ENCODE measurements around the gene TRIM62. TPM values are rescaled to one million over a fixed set of nuclear protein-coding genes. Genes with fewer than 3 reads are reported as not detected.
"Not testable (repeated sequence)": the region's sequence is repeated elsewhere in the genome, so short reads cannot be mapped to it uniquely, and the experiment has no call there.

Gene TRIM62
- total RNA-seq, 2 donors from 2014 or later, result 29.4 to 32.7 TPM

DNA sequence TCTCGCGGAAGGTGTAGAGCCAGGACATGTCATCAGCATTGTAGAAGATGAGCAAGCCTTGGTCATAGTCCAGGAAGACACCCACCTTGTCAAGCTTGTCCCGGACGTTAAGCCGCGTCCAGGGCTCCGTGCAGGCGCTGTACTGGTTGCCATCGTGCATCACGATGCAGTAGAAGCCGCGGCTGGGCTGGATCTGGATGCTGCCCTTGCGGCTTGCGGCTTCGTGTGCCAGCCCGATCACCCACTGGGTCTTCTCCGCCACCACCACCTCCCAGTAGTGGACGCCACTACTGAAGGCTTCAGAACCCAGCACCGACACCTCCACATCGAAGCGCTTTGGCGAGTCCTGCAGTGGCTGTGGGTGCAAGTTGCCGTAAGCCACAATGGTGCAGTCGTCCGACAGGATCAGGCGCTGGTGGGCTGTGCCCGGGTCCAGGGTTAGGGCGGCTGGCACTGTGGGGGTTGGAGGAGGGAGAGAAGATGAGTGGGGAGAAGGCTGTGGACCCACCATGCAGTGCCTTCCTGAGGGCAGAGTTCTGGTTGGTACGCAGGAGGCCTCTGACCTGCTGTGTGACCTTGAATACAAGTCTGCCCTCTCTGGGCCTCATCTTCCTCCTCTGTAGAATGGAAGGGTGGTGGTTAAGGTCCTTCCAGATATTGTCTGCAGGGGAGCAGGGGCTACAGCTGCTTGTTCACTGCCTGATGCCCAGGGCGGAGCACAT lies 34.4 kb downstream of the TRIM62 start:
- Mint-ChIP-seq H3K27me3 (no peaks in the 10 kb centered on the region), H3K27ac (peak overlapping the region; percentile 14), H3K4me1 (peaks cover 6% of the 10 kb centered on the region), H3K4me3 (no peak overlapping the region), H3K36me3 (ENCODE audit: low read depth) (peaks cover 3% of the 10 kb centered on the region)
- ATAC-seq (no peak), DNase-seq (no peak)
- H3K9me3 ChIP-seq (ENCODE audit: control insufficient read depth, low read length, poor library complexity, severe bottlenecking), result no peaks in the 10 kb centered on the region

DNA sequence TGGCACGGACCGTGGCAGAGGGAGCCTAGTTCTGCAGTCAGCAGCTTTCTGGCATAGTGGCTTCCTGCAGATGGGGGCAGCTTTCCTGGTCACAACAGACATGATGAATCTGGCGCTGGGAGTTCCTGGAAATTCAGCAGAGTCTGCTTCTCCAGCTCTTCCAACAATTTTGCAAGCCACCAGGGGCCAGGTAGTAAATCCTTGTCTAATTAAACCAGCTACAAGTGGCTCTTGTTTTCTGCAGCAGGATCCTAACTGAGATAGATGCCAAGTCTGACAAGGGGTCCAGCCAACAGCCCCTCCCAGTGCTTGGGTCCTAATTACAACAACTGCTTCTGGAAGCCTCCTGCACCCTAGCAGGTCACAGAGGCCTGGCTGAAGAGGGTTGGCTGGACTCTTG lies 35.8 kb downstream of the TRIM62 start:
- peaks cover 14% of the 10 kb centered on the region for H3K4me1 Mint-ChIP-seq
- peaks cover 3% of the 10 kb centered on the region for H3K36me3 Mint-ChIP-seq (ENCODE audit: low read depth)
- H3K4me3 Mint-ChIP-seq, result no peak overlapping the region
- DNase-seq (no peak), ATAC-seq (no peak)
- peak overlapping the region; percentile 51 for H3K27ac Mint-ChIP-seq
- no peaks in the 10 kb centered on the region for H3K27me3 Mint-ChIP-seq
- H3K9me3 ChIP-seq (ENCODE audit: control insufficient read depth, low read length, poor library complexity, severe bottlenecking), result no peaks in the 10 kb centered on the region

DNA sequence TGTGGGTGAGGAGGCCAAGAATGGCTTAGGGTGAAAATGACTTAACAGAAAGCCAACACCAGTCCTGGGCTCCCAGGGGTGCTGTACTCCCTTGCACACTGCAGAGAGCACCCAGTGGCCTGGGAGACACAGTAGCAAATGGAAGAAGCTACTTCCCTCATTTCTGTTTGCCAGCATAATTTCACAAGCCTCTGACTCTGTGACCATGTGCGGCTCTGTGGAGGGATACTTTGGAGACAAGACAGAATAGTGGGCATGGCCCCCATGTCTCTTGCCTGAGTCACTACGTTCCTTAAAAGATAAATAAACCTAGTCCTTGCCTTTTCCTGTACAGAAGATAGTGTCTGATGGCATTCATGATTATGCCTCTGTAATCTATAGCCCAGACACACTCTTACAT lies 38.1 kb downstream of the TRIM62 start:
- no peak for ATAC-seq
- Mint-ChIP-seq H3K4me3 (no peak overlapping the region), H3K36me3 (ENCODE audit: low read depth) (peaks cover 3% of the 10 kb centered on the region), H3K4me1 (peaks cover 16% of the 10 kb centered on the region), H3K27ac (peak overlapping the region; percentile 51), H3K27me3 (no peaks in the 10 kb centered on the region)
- DNase-seq, result no peak
- H3K9me3 ChIP-seq (ENCODE audit: control insufficient read depth, low read length, poor library complexity, severe bottlenecking), result no peaks in the 10 kb centered on the region

- DNase-seq (no peak), ATAC-seq (no peak)
- Mint-ChIP-seq H3K4me3 (no peak overlapping the region), H3K27me3 (no peaks in the 10 kb centered on the region), H3K36me3 (ENCODE audit: low read depth) (peaks cover 3% of the 10 kb centered on the region), H3K27ac (no peak overlapping the region), H3K4me1 (peaks cover 16% of the 10 kb centered on the region)
- H3K9me3 ChIP-seq (ENCODE audit: control insufficient read depth, low read length, poor library complexity, severe bottlenecking), result no peaks in the 10 kb centered on the region
Observed at GRCh38 chr1:33143176-33143575, 38.7 kb downstream of the TRIM62 start.

GRCh38 chr1:33142483-33143064 lies 39.3 kb downstream of the TRIM62 start:
- Mint-ChIP-seq H3K4me1 (peaks cover 18% of the 10 kb centered on the region), H3K27me3 (no peaks in the 10 kb centered on the region), H3K4me3 (no peak overlapping the region), H3K36me3 (ENCODE audit: low read depth) (peaks cover 3% of the 10 kb centered on the region), H3K27ac (peak overlapping the region; percentile 37)
- no peaks in the 10 kb centered on the region for H3K9me3 ChIP-seq (ENCODE audit: control insufficient read depth, low read length, poor library complexity, severe bottlenecking)
- ATAC-seq (no peak), DNase-seq (no peak)

- H3K9me3 ChIP-seq (ENCODE audit: control insufficient read depth, low read length, poor library complexity, severe bottlenecking), result no peaks in the 10 kb centered on the region
- no peak for DNase-seq
- Mint-ChIP-seq H3K4me1 (peaks cover 18% of the 10 kb centered on the region), H3K4me3 (no peak overlapping the region), H3K27ac (peak overlapping the region; percentile 37), H3K36me3 (ENCODE audit: low read depth) (peaks cover 3% of the 10 kb centered on the region), H3K27me3 (no peaks in the 10 kb centered on the region)
- ATAC-seq, result no peak
Observed at GRCh38 chr1:33141781-33142180, 40.1 kb downstream of the TRIM62 start.

DNA sequence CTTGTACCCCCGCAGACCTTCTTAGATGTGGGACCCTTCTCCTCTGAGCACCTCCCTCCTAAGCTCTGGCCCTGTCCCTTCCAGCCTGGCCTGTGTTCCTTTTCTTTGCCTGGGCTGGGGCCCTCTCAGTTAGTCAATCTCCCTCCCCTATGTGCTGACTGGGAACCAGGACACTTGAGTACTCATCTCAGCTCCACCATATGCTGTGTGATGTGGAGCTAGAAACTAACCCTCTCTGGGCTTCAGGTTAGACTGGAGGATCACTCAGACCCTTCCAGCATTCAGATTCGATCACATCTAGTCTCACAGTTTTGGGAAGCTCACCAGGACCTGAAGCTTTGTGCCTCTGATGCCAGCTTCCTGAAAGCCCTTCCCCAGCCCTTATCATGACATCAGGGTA lies 40.6 kb downstream of the TRIM62 start:
- Mint-ChIP-seq H3K4me1 (peaks cover 17% of the 10 kb centered on the region), H3K27ac (peak overlapping the region; percentile 56), H3K27me3 (no peaks in the 10 kb centered on the region), H3K36me3 (ENCODE audit: low read depth) (no peaks in the 10 kb centered on the region), H3K4me3 (peak overlapping the region; percentile 25)
- DNase-seq (no peak), ATAC-seq (no peak)
- H3K9me3 ChIP-seq (ENCODE audit: control insufficient read depth, low read length, poor library complexity, severe bottlenecking), result no peaks in the 10 kb centered on the region

DNA sequence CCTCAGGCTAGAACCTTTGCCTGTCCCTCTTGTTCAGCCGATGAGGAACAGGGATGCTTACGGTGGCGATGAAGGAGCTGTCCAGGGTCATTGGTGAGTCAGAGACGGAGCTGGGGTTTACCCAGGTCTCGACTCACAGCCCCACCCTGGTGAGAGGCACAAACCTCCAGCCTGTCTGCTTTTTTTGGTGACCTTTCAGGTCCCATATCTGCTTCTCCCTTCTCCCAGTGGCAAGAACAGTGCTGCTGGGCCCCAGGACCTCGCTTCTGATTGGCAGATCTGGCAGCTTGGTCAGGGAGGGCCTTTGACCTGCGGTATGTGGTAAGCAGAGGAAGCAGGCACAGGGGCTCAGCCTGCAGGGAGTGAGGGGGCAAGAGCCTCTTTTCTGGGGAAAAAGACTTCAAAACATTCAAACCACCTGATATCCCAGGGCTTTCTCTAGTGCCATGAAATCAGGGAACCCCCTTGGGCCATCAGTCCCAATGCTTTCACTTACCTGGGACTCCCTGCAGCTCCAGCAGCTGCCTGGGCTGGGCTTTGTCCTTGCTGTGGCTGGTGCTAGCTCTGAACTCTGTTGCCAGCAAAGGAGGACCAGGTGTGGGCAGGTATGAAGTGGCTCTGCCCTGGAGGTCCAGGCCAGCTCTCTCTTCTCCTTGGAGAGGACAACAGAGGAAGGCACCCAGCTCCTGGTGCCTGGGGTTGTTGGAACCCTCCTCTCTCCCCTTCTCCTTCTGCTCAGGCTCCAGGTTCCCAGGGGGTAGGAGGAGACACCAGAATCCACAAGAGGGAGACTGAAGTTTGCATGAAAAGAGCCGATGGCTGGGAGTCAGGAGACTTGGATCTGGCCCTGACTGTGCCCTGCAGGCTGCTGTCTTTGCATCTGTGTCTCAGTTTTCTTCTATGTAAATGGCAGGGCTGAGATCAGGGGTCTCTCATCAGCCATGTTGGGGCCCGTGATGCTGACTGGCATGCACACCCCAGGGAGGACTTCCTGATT lies 41.4 kb downstream of the TRIM62 start:
- H3K27ac Mint-ChIP-seq, result peak overlapping the region; percentile 56
- no peaks in the 10 kb centered on the region for H3K9me3 ChIP-seq (ENCODE audit: control insufficient read depth, low read length, poor library complexity, severe bottlenecking)
- H3K36me3 Mint-ChIP-seq (ENCODE audit: low read depth), result no peaks in the 10 kb centered on the region
- DNase-seq (no peak), ATAC-seq (no peak)
- H3K4me1 Mint-ChIP-seq, result peaks cover 22% of the 10 kb centered on the region
- H3K27me3 Mint-ChIP-seq, result no peaks in the 10 kb centered on the region
- H3K4me3 Mint-ChIP-seq, result no peak overlapping the region

DNA sequence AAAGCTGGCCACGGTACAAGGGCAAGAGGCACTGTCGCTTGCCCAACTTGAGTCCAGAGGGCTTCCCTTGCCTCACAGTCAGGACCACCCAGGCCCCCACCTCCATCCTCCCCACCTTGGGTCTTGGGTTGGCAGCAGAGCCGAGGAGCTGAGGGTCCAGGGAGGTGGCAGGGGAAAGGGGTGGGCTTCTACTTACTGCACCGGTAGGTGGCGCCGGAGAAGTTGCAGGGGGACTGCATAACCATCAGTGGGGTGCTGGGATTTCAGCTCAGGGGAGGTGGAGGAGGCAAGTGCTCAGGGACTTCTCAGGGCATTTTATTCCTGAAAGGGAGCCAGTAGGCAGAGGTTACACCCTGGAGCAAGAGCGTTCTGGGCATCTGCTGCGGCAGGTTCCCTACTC lies 44.0 kb downstream of the TRIM62 start:
- no peak overlapping the region for H3K27ac Mint-ChIP-seq
- ATAC-seq (peak; percentile 42), DNase-seq (no peak)
- H3K9me3 ChIP-seq (ENCODE audit: control insufficient read depth, low read length, poor library complexity, severe bottlenecking), result no peaks in the 10 kb centered on the region
- no peaks in the 10 kb centered on the region for H3K27me3 Mint-ChIP-seq
- H3K4me3 Mint-ChIP-seq, result no peak overlapping the region
- H3K4me1 Mint-ChIP-seq, result peaks cover 20% of the 10 kb centered on the region
- H3K36me3 Mint-ChIP-seq (ENCODE audit: low read depth), result no peaks in the 10 kb centered on the region

- Mint-ChIP-seq H3K27ac (peak overlapping the region; percentile 66), H3K4me1 (peaks cover 22% of the 10 kb centered on the region)
- H3K27me3 Mint-ChIP-seq; H3K4me3 Mint-ChIP-seq; DNase-seq; ATAC-seq; H3K9me3 ChIP-seq (ENCODE audit: control insufficient read depth, low read length, poor library complexity, severe bottlenecking); H3K36me3 Mint-ChIP-seq (ENCODE audit: low read depth): not testable (repeated sequence)
Observed at GRCh38 chr1:33136041-33136440, 45.8 kb downstream of the TRIM62 start.

DNA sequence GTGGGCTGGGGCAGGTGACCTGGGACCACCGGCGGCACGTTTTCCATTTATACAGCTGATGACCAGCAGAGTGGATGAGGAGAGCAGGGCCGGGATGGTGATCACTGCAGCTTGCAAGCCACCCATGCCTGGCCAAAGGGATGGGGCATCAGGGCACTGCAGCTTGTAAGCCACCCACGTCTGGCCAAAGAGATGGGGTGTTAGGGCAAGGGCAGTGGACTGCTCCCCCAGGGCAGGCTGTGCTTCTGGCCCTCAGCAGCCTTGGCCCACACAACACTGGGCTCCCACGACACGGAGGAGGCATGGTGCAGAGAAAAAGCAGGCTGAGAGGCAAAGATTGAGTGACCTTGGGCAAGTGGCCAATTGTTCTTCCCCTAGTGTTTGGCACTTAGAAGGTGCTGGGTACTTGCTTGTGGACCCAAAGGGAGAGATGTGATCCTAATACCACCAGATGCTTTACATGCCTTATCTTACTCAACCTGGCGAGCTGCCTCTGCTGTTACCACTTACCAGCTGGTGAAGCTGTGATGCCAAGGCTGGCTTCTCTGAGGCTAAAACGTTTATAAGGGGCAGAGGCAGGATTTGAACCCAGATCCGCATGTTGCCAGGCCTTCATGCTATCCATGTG lies 48.3 kb downstream of the TRIM62 start:
- Mint-ChIP-seq H3K27ac (peak overlapping the region; percentile 87), H3K4me1 (peaks cover 34% of the 10 kb centered on the region), H3K27me3 (no peaks in the 10 kb centered on the region), H3K4me3 (no peak overlapping the region), H3K36me3 (ENCODE audit: low read depth) (peaks cover 6% of the 10 kb centered on the region)
- no peak for ATAC-seq
- no peaks in the 10 kb centered on the region for H3K9me3 ChIP-seq (ENCODE audit: control insufficient read depth, low read length, poor library complexity, severe bottlenecking)
- DNase-seq, result no peak

DNA sequence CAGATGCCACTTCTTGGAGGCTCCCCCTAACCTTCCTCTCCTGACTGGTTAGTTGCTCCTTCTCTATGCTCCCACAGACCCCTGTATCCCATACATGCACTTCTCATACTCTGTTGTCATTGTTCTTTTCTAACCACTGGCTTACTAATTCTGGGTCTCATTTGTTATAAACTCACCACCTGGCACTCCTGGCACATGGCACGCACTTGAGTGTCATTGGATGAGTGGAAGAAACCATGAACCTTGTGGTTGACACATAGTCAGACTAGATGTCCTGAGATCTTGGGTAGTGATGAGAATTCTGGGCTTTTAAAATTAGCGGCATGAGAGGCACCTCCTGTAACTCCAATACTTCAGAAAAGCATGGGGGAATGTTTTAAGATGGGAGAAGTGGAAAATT lies 49.3 kb downstream of the TRIM62 start:
- DNase-seq, result no peak
- Mint-ChIP-seq H3K36me3 (ENCODE audit: low read depth) (peaks cover 6% of the 10 kb centered on the region), H3K27me3 (no peaks in the 10 kb centered on the region), H3K4me1 (peaks cover 35% of the 10 kb centered on the region), H3K27ac (peak overlapping the region; percentile 87), H3K4me3 (no peak overlapping the region)
- no peak for ATAC-seq
- H3K9me3 ChIP-seq (ENCODE audit: control insufficient read depth, low read length, poor library complexity, severe bottlenecking), result no peaks in the 10 kb centered on the region

- ATAC-seq, result no peak
Observed at GRCh38 chr1:33131191-33131590, 50.7 kb downstream of the TRIM62 start.

More at GRCh38 chr1:33131191-33131590, 50.7 kb downstream of the TRIM62 start:
- H3K36me3 Mint-ChIP-seq (ENCODE audit: low read depth), result peaks cover 6% of the 10 kb centered on the region
- H3K4me1 Mint-ChIP-seq, result peaks cover 41% of the 10 kb centered on the region
- peak overlapping the region; percentile 96 for H3K27ac Mint-ChIP-seq
- H3K9me3 ChIP-seq (ENCODE audit: control insufficient read depth, low read length, poor library complexity, severe bottlenecking), result no peaks in the 10 kb centered on the region
- H3K27me3 Mint-ChIP-seq, result no peaks in the 10 kb centered on the region
- H3K4me3 Mint-ChIP-seq, result no peak overlapping the region
- no peak for DNase-seq
